Posterior cingulate gyrus (tissue), 11 donors: ENCODE measurements around the gene CLEC16A.
"Not testable (repeated sequence)": the region's sequence is repeated elsewhere in the genome, so short reads cannot be mapped to it uniquely, and the experiment has no call there.

Experiments
- DNase-seq, 10 donors: peaks; one replicate each; pipeline versions ENCODE4 v3.0.0 to v3.0.0-alpha.2; 2020 to 2021; ENCODE audit warnings: mixed read lengths in 3 of 10
- intact Hi-C: fragments of 100-400 bp; cut with DNase I; formaldehyde crosslinking; loops from one replicate; pipeline ENCODE4 v1.15.1; 2023

CLEC16A gene

DNA sequence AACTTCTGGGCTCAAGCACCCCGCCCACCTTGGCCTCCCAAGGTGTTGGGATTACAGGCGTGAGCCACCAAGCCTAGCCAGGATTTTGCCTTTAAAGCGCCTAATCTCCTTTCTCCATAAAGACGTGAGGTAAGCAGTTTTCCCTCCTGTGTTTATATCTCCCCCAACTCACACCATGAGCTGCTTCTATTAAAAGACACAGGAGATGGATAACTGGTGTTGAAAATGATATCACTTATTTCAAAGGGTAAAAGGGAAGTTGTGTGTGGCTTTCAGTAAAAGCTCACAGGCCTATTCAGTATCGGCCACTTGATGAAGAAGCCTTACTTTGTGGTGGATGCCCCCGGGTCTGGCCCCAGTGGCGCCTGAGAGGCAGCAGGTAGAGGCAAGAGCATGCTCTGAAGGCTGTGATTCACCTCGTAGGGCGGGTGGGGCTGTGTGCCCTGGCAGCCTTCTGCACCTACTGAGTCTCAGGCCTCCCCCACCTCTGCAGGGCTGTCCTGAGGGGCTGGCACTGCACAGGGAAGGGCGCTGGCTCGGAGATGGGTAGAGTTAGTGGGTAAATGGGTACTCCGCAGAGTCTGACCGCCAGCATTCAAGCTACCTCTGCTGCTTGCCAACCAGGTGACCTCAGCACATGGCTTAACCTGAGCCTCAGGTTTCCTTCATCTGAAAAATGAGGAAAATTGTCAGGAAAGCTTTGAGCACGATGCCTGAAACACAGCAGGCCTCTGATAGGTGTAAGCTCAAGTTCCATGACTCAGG lies 146.8 kb downstream of the CLEC16A start:
- intact Hi-C loops, result no loop called here
- no peak for DNase-seq

DNA sequence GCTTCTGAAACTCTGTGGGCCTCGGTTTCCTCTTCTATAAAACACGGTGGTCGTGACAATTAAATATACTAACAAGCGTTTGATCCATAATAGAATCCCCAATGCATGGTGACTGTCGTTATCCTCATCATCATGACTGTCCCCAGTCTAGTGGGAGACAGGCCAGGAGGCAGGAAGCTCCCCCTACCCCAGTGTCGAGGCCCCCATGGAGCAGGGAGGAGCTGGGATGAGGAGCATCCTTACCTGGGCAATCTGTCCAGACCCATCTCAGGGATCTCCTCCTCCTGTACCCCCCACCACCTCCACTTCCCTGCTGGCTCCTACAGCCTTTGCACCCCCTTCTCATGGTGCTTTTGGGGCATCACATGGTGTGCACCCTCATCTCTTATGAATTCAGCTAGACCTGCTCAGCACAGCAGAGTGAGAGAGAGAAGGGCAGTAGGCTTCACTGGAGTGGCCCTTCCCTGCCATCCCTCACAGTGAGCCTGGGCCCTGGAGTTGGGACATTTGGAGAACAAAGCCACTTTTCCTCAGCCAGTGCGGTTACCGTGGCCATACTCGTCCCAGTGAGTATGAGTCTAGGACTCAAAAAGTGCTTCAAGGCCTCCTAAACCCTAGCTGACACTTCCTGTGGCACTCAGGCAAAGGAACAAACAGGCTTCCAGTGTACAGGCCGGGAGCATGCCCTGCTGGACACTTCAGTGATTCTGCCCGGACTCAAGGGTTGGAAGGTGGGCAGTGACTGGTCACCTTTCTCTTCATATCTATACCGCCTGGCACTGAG lies 148.6 kb downstream of the CLEC16A start:
- peak in 1 of 10 donors; percentile 67 for DNase-seq
- intact Hi-C loops, result no loop called here

DNA sequence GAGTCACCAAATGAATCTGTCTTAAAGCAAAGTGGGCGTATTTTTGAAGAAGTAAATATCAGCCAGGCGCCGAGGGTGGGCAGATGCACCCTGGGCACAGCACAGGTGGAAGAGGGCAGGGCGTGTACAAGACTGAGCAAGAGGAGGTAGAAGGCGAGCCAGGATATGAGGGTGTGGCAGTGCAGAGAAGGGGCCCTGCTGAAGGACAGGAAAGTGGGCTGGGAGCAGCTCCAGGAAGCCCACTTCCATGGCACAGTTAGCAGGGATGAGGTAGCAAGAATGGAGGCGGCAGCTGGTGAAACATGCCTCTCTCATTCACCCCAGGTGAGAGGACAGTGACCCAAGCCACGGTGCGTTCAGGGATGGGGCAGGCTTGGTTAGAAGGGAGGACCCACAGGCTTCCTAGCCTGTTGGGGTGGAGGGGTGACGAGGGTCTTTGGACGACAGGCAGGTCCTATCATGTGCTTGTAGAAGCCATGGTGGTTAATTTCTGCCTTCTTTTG lies 149.3 kb downstream of the CLEC16A start:
- intact Hi-C loops, result no loop called here
- no peak for DNase-seq

DNA sequence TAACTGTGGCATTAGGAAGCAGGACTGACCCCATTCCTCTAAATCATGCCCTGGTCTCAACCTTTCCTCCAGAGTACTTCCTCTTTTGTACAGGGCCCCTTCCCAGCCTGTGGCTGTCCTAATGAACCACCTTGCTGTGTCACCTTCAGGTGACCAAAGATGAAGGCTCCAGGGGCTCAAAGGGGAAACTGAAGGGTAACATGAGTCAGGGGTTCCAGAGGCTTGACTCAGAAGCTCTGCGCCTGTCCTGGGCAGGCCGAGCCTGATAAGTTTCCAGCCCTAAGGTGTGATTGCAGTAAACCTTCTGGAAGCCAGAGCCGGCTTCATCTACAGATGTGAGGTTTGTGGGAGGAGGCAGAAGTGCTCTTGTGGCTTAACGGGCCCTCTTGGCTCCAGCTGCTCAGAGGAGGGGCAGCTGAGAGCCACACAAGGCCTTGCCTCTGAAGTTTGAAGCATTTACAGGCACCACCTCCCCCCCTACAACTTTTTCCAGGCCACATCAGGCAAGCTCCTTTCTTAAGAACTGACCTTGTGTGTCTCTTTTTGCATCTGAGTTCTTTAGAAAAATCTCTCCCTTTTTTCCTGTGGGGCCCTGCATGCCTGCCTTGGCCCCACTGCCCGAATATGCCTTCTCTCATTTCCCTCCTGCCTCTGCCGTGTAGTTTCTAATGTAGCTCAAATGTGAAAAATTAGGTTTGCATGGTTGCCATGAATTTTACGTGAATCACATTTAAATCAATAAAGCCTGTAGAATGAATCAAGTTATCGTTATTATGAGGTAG lies 149.9 kb downstream of the CLEC16A start:
- no peak for DNase-seq
- intact Hi-C loops, result no loop called here

DNA sequence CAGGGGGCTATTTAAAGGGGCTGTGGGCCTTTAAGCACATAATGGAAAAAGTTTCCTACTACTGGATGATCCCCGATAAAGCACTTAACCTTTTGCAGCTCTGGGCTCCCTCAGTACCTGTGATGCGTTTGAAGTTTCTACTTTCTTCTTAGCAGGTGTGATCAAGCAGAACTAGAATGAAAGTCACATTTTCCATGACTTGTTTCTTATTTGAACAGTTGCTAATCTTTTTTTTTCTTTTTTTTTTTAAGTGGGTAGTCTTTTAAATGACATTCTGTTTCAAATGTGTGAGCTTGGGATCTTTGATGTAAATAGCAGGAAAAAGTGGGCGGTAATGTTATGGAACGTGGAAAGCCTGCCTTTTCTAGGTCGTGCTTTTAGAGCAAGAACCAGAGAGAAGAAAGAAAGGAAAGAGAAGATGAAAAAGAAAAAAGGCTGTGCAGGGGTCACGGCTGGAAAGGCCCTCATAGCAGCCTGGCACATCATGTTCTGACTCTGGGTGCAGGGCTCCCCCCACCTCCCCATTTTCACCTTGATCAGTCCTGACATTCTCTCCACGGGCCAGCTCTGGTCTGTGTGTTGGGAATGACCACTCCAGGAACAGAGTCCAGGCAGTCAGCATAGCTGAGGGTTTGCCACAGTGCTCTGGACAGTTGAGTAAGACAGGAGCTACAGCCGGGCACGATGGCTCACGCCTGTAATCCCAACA lies 150.6 kb downstream of the CLEC16A start:
- DNase-seq, result no peak

DNA sequence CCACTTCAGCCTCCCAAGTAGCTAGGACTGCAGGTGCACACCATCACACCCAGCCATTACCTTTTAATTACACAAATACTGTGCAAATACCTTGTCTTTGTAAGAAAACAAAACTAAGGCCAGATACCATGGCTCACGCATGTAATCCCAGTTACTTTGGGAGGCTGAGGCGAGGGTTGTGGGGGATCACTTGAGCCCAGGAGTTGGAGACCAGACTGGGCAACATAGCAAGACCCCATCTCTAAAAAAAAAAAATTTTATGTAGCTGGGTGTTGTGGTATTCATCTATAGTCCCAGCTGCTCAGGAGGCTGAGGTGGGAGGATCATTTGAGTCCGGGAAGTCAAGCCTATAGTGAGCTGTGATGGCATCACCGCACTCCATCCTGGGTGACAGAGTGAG lies 151.6 kb downstream of the CLEC16A start:
- intact Hi-C loops, result no loop called here
- DNase-seq, result no peak

More for the DNA sequence above, 150.6 kb downstream of the CLEC16A start:
- intact Hi-C loops, result no loop called here

DNA sequence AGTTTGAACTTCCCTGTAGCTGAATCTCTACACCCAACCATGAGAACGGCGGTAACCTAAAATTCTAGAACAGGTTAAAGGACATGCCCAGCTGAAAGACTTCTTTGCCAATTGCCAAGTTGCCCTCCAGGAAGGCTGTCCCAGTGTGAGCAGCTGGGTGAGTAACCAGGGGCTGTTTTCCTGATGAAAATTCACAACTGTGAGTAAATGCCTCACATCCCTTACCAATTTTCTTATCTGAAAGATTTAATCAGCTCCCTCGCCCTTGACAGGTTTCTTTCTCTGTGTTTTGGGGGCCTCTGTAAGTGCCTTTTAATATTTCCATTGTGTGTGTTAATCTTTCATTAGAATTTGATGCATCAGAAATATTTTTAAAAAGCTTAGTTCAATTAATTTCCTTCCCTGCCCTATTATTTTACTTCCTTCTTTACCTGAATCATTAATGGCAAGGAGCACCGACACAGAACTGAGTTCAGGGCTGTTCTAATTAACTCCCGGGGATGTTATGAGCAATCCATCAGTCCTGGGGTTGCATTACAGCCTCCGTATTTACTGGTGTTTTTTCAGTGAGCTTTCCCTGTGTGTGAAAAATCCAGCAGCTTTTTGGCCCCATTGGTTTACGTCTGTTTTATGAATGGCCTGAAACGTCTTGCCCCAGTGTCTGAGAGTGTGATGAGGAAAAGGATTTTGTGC lies 152.9 kb downstream of the CLEC16A start:
- intact Hi-C loops, result no loop called here
- DNase-seq, result no peak

DNA sequence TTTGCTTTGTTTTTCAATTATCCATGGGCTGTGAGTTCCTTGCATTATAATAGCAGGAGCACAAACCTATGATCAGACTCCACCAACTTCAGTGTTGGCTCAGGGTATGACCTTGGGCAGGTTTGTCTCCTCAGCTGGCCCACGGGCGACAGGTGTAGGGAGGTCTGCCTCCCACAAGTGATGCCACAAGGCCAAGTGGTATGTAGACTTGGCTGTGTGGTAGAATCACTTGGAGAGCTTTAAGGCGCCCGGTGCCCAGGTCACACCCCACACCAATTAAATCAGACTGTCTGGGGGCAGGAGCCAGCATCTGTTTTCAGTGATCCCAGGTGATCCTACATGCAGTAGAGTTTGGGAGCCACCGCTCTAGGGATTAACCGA lies 153.4 kb downstream of the CLEC16A start:
- intact Hi-C loops, result no loop called here
- no peak for DNase-seq

DNA sequence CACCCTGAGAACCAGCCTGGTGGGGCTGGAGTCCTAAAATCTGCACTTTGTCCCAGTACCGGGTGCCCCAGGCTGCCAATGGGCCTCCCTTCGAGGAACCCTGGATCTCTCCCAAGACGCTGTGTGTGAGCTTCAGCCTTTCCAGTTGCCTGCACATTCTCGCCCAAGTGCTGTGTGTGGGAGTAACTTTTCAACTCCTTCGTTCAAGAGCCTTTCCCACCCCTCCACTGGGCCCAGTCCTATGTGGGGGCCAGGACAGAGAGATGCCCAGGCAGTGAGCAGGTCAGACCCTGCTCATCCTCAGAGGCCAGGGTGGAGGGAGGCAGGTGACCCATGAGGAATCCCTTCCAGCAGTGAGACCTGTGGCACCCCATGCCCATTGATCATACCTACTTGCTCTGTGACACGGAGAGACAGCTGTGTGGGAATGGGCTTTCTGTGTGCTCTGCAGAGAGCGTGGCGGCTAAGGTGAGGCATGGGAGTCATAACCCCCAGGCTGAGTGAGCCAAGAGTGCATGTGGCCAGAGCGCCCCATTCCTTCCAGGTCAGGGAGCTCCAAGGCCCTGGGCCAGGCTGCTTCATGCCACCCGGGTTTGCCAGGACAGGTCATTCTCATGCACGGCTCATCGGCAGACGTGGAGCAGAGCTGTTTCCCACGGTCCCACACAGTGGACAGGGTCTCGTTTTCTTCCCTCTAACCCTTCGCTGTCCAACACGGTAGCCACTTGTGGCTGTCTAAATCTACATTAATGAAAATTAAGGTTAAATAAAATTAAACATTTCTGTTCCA lies 154.4 kb downstream of the CLEC16A start:
- peak in 3 of 10 donors; percentile 19 to 80 (median 41) for DNase-seq
- intact Hi-C loops, result no loop called here

DNA sequence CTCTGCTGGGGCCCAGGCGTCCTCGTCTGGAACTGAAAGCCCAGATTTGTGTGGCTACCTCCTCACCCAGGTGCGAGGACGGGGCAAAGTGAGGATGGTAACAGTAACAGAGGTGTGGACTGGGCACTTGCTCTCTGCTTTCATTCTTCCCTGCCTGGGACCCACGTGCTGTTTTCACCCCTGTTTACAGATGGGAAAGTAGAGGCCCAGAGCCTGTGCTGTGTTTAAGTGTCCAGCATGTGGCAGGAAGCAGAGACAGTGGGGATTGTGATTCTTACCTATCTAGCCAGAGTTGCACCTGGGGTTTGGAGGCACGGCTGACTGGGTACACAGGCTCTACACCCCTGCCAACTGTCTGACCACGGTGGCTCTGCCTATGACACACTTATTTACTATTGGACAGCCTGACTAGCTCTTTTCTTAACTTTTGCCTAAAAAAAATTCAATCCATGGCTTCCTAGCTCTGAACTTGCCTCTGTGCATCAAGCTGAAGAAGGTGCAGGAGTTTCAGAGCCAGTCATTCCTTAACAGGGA lies 155.4 kb downstream of the CLEC16A start:
- intact Hi-C loops, result no loop called here
- no peak for DNase-seq

DNA sequence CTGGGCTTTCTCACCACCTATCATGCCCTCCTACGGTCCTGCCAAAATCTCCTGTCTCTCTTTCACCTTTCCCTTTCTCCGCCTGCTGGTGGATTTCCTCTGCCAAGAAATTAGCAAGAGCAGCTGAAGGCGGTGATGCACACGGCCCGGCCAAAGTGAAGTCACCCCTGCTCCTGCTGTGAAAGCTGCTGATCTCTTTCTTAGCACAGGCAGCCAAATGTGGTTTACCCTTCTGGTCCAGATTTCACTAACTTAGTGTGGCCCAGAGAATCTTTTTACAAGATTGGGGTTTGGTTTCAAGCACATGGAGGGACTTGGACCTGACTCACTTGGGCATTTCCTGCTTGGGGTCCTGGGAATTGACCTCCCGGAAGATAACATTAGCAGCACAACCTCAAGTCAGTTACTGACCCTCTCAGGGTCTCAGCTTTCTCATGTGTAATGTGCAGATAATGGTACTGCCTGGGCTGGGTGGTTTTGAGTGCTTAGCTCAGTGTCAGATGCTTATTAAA lies 155.9 kb downstream of the CLEC16A start:
- DNase-seq, result no peak
- intact Hi-C loops, result no loop called here

DNA sequence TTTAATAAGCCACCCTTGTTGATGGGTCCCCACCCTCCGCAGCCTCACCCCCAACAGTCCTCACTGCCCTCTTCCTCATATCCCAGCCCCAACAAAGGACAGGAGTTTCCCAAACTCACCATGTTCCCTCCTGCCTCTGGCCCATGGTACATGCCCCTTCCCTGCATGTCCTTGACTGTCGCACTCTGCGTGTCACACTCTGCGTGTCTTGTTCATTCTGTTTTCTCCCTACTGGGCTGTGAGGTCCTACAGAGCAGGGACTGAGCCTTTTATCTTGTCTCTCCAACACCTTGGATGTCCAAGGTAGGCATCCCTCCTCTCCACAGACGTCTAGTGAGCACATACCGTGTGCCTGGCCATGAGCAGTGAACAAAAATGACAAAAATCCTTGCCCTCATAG lies 156.9 kb downstream of the CLEC16A start:
- intact Hi-C loops, result no loop called here
- DNase-seq, result no peak

DNA sequence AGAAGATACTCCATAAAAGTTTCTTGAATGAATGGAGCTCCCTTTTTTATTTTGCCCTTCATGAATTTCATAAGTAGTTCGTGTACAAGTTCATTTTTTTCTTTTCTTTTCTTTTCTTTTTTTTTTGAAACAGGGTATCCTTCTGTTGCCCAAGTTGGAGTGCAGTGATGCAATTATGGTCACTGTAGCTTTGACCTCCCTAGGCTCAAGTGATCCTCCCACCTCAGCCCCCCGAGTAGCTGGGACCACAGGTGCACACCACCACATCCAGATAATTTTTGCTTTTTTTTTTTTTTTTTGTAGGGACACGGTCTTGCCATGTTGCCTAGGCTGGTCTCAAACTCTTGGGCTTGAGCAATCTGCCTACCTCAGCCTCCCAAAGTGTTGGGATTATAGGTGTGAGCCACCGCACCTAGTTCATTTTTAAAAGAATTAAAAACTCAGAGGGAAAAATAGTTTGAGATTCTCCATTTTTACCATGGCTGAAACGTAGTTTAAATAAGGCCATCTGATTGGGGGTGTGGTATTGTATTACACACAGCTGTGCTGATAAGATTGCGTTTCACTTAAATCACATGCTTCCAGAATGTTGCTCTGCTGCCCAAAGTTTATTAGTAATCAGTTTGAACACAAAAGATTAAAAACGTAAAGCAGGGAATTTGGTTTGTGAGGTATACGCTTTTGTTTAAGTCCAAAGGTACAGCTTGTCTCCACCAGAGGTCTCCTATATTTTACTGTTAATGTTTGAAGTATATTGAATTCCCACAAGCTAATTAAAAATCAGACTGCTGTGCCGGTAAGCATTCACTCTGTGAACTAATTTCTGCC lies 157.5 kb downstream of the CLEC16A start:
- intact Hi-C loops, result no loop called here

DNA sequence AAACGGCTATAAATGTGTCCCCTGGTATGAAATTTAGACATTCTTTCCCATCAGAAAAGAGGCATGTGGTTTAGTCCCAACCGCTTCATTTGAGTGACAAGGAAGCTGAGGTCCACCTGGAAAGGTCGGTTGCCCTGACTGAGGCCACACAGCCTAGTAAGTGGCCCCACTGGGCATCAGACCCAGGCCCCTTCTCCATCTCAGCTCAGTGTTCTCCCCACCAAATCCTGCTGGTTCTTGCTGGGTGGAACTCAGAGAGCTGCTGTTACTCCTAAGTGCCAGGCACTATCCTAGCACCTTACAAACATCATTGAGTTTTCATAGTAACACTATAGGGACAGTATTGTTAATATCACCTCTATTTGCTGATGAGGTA lies 158.1 kb downstream of the CLEC16A start:
- no peak for DNase-seq
- intact Hi-C loops, result no loop called here

More for the DNA sequence above, 157.5 kb downstream of the CLEC16A start:
- DNase-seq, result no peak

DNA sequence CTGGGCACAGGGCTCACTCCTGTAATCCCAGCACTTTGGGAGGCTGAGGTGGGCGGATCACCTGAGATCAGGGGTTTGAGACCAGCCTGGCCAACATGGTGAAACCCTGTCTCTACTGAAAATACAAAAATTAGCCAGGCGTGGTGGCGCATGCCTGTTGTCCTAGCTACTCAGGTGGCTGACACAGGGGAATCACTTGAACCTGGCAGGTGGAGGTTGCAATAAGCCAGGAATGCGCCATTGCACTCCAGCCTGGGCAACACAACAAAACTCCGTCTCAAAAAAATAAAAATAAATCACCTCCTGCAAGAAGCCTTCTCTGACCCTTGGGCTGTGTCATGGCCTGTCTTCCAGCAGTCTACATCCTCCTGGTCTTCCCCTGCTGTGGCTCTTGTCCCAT lies 158.9 kb downstream of the CLEC16A start:
- intact Hi-C loops, DNase-seq: not testable (repeated sequence)

DNA sequence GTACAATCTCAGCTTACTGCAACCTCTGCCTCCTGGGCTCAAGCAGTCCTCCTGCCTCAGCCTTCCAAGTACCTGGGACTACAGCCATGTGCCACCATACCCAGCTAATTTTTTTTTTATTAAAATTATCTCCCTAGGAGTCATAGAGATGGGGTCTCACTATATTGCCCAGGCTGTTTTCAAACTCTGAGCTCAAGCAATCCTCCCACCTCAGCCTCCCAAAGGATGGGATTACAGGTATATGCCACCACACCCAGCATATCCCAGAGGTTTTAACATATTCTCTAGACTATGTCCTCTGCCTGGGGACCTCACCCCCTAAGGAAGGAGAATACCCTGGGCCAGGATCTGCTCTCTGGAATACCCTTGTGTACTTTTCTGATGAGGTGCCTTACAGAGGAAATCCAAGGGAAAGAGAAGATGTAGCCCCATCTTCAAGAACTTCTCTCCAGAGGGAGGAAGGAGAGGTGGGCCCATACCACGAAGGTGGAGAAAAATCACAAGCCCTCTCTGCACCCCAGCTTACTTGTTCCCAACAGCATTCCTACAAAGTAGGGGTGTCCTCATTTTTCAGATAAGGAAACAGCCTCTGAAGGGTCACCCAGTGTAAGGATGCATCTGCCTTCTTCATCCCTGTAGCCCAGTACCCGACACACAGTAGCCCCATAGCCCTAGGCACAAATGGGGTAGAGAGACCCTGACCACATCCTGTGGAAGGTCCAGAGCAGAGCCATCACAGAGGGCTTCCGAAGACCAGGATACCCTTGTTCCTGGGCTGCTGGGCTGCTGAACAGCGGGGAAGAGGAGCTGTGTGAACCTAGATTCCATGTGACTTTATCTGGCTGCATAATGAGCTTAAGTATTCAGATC lies 160.0 kb downstream of the CLEC16A start:
- intact Hi-C loops, result no loop called here
- no peak for DNase-seq
